HCT116 (cell line): Measurements from ENCODE around the gene SYNE1. TPM values are rescaled to one million over a fixed set of nuclear protein-coding genes. Genes with fewer than 3 reads are reported as not detected.

Experiments used
- ATAC-seq: fragments of 200-7000 bp; cut with Tn5 transposase; 2 replicates; pipeline ENCODE4 v1.9.1; 2020; ENCODE audit warnings: mild to moderate bottlenecking, moderate library complexity
- BruUV-seq: library from RNA; stranded (reverse); fragments of 400-500 nt; replicated peaks from 2 replicates; lab custom pipeline; 2021; lab: Mats Ljungman, UMichigan
- CTCF ChIA-PET: fragments of 300-600 bp; sonication (Branson Sonifier 250); formaldehyde crosslinking; loops from one replicate; lab custom pipeline; 2021; ENCODE audit warnings: antibody characterized with exemption; lab: Charles Lee
- POLR2A ChIA-PET: fragments of 300-600, 350-600 bp; sonication (Branson Sonifier 250); formaldehyde crosslinking; loops from one replicate; lab custom pipeline; 2021; ENCODE audit warnings: antibody characterized with exemption; lab: Charles Lee
- RAD21 ChIA-PET, 2 experiments: fragments of 300-600 bp; sonication (Branson Sonifier 250); formaldehyde crosslinking; loops; one replicate each; lab custom pipeline; 2023; ENCODE audit warnings: low total read pairs in 2 of 2; ENCODE audit not compliant: uncharacterized antibody in 2 of 2, unreplicated experiment in 2 of 2, low non-redundant PET in 1 of 2; lab: Charles Lee
- DNase-seq: peaks from one replicate; pipeline ENCODE4 v3.0.0-alpha.2; 2010; ENCODE audit warnings: low read depth, low spot score
- H2AFZ ChIP-seq: fragments of 200-600 bp; shearing (Covaris generic), sonication (generic); 2 replicates; pipeline ENCODE4 v1.6.1; 2017; ENCODE audit warnings: low read depth, mixed run types, mixed read lengths, antibody characterized with exemption, low read length; ENCODE audit not compliant: poor library complexity, severe bottlenecking
- H3K27ac ChIP-seq: 2 replicates; pipeline ENCODE4 v1.5.1; 2012; ENCODE audit warnings: low read depth, low read length
- H3K27me3 ChIP-seq: fragments of 200-600 bp; sonication (generic); 2 replicates; pipeline ENCODE4 v1.6.1; 2016; ENCODE audit warnings: mixed run types, low read length, mixed read lengths; ENCODE audit not compliant: insufficient read depth
- H3K36me3 ChIP-seq, 2 experiments: fragments of 200-500 bp in 1 of 2; fragments of 200-600 bp in 1 of 2; sonication (Bioruptor generic) in 1 of 2; sonication (generic) in 1 of 2; 2 replicates each; pipeline versions ENCODE4 v1.5.1 to v1.6.1; 2014 to 2016; ENCODE audit warnings: low read length in 2 of 2, inconsistent platforms in 1 of 2, mixed read lengths in 1 of 2, mixed run types in 1 of 2; ENCODE audit not compliant: insufficient read depth in 2 of 2, control insufficient read depth in 1 of 2
- H3K4me1 ChIP-seq, 2 experiments: fragments of 200-600 bp in 1 of 2; sonication (generic) in 1 of 2; 2 replicates each; pipeline versions ENCODE4 v1.5.1 to v1.6.1; 2012 to 2017; ENCODE audit warnings: low read length in 2 of 2, inconsistent platforms in 1 of 2, mild to moderate bottlenecking in 1 of 2, mixed read lengths in 1 of 2, mixed run types in 1 of 2, moderate library complexity in 1 of 2; ENCODE audit not compliant: insufficient read depth in 2 of 2, control insufficient read depth in 1 of 2
- H3K4me2 ChIP-seq: fragments of 200-600 bp; sonication (generic); 2 replicates; pipeline ENCODE4 v1.6.1; 2017; ENCODE audit warnings: mixed run types, low read length, mixed read lengths
- H3K4me3 ChIP-seq, 2 experiments: fragments of 200-600 bp in 1 of 2; sonication (generic) in 1 of 2; replicated peaks in 1 of 2; 2 replicates each; pipeline ENCODE4 v1.5.1; 2011 to 2016; ENCODE audit warnings: low read length in 2 of 2, control low read depth in 1 of 2, low read depth in 1 of 2, mild to moderate bottlenecking in 1 of 2, mixed read lengths in 1 of 2, mixed run types in 1 of 2
- H3K79me2 ChIP-seq: fragments of 200-600 bp; sonication (generic); 2 replicates; pipeline ENCODE4 v1.6.1; 2017; ENCODE audit warnings: mild to moderate bottlenecking, mixed run types, low read length, moderate library complexity, mixed read lengths; ENCODE audit not compliant: insufficient read depth
- H3K9ac ChIP-seq: fragments of 200-600 bp; sonication (generic); 2 replicates; pipeline ENCODE4 v1.6.1; 2016; ENCODE audit warnings: low read length, mixed read lengths
- H3K9me2 ChIP-seq: fragments of 200-600 bp; sonication (generic), shearing (Covaris generic); 2 replicates; pipeline ENCODE4 v1.6.1; 2017; ENCODE audit warnings: mixed run types, mild to moderate bottlenecking, moderate library complexity; ENCODE audit not compliant: insufficient read depth
- H3K9me3 ChIP-seq, 2 experiments: fragments of 200-500 bp in 1 of 2; fragments of 200-600 bp in 1 of 2; sonication (Bioruptor generic) in 1 of 2; sonication (generic) in 1 of 2; 2 replicates each; pipeline ENCODE4 v1.6.1; 2014 to 2017; ENCODE audit warnings: low read length in 2 of 2, mixed read lengths in 2 of 2, inconsistent platforms in 1 of 2, low read depth in 1 of 2, mild to moderate bottlenecking in 1 of 2, mixed run types in 1 of 2, moderate library complexity in 1 of 2; ENCODE audit not compliant: control insufficient read depth in 1 of 2, insufficient read depth in 1 of 2
- H4K20me1 ChIP-seq: fragments of 200-600 bp; sonication (generic), shearing (Covaris generic); 2 replicates; pipeline ENCODE4 v1.6.1; 2017; ENCODE audit warnings: mixed run types, mild to moderate bottlenecking, moderate library complexity; ENCODE audit not compliant: insufficient read depth
- ATF3 ChIP-seq: IDR thresholded peaks from 2 replicates; pipeline ENCODE4 v1.6.1; 2012
- CTCF ChIP-seq, 3 experiments: fragments of 200-600 bp in 1 of 3; sonication (generic) in 1 of 3; IDR thresholded peaks in 2 of 3; conservative IDR thresholded peaks in 1 of 3; 2 replicates each; pipeline ENCODE4 v1.5.1; 2012 to 2017; ENCODE audit warnings: low read depth in 2 of 3, low read length in 2 of 3, antibody characterized with exemption in 1 of 3, borderline replicate concordance in 1 of 3, control low read depth in 1 of 3, mild to moderate bottlenecking in 1 of 3, mixed read lengths in 1 of 3, mixed run types in 1 of 3, moderate library complexity in 1 of 3; ENCODE audit not compliant: insufficient read depth in 1 of 3
- EGR1 ChIP-seq: IDR thresholded peaks from 2 replicates; pipeline ENCODE4 v1.6.1; 2012; ENCODE audit warnings: low read depth
- ELF1 ChIP-seq: IDR thresholded peaks from 2 replicates; pipeline ENCODE4 v1.6.1; 2012; ENCODE audit warnings: low read depth, borderline replicate concordance
- EZH2 ChIP-seq: fragments of 200-600 bp; sonication (generic); IDR thresholded peaks from 2 replicates; pipeline ENCODE4 v1.6.1; 2017; ENCODE audit warnings: antibody characterized with exemption, mixed run types
- EZH2phosphoT487 ChIP-seq: fragments of 200-600 bp; IDR thresholded peaks from 2 replicates; pipeline ENCODE4 v1.6.1; 2018; ENCODE audit warnings: antibody characterized with exemption, borderline replicate concordance
- FOSL1 ChIP-seq: IDR thresholded peaks from 2 replicates; pipeline ENCODE4 v1.6.1; 2012; ENCODE audit warnings: low read depth
- POLR2A ChIP-seq: IDR thresholded peaks from 2 replicates; pipeline ENCODE4 v1.7.0; 2011; ENCODE audit warnings: borderline replicate concordance; ENCODE audit not compliant: insufficient read depth, insufficient read length; ENCODE audit errors: extremely low read depth
- SIN3A ChIP-seq: IDR thresholded peaks from 2 replicates; pipeline ENCODE4 v1.6.1; 2012; ENCODE audit warnings: low read depth
- SP1 ChIP-seq: IDR thresholded peaks from 2 replicates; pipeline ENCODE4 v1.6.1; 2012; ENCODE audit warnings: low read depth
- TCF7L2 ChIP-seq: IDR thresholded peaks from 2 replicates; pipeline ENCODE4 v1.7.0; 2011; ENCODE audit warnings: borderline replicate concordance, inconsistent platforms; ENCODE audit not compliant: insufficient read depth, insufficient read length; ENCODE audit errors: extremely low read depth
- YY1 ChIP-seq: IDR thresholded peaks from 2 replicates; pipeline ENCODE4 v1.6.1; 2011; ENCODE audit warnings: low read length, low read depth, moderate library complexity, mild to moderate bottlenecking; ENCODE audit not compliant: insufficient replicate concordance; ENCODE audit errors: extremely low read depth
- ZFX ChIP-seq: fragments of 450-650 bp; IDR thresholded peaks from 2 replicates; pipeline ENCODE4 v1.6.1; 2017
- intact Hi-C: fragments of 100-400 bp; cut with micrococcal nuclease; formaldehyde crosslinking; loops from 2 replicates; pipeline ENCODE4 v1.10.0; 2022
- total RNA-seq: library from RNA; stranded (reverse); gene quantifications from one replicate; pipeline ENCODE4 v1.2.1, GENCODE V29; 2021; ENCODE audit not compliant: unreplicated experiment

Gene SYNE1
- total RNA-seq, 1 experiment from 2014 or later = 5.4 TPM

GRCh38 chr6:152189736-152190135 is 447.4 kb downstream of the SYNE1 start:
- H2AFZ ChIP-seq = no peak overlapping the region
- H3K27me3 ChIP-seq = no peaks in the 10 kb centered on the region
- DNase-seq (no peak), ATAC-seq (no peak)
- no peaks in the 10 kb centered on the region for H3K4me1 ChIP-seq
- H3K4me3 ChIP-seq = no peak overlapping the region
- H3K9me2 ChIP-seq = no peaks in the 10 kb centered on the region
- H3K36me3 ChIP-seq = no peaks in the 10 kb centered on the region
- H3K4me2 ChIP-seq = no peak overlapping the region
- no peaks in the 10 kb centered on the region for H3K9me3 ChIP-seq
- H4K20me1 ChIP-seq = no peaks in the 10 kb centered on the region; the same call in 1 of the 2 replicates
- H3K9ac ChIP-seq = no peak overlapping the region
- ChIA-PET POLR2A (no interaction called here), CTCF (no interaction called here), RAD21 (no interaction called here)
- intact Hi-C loops = no loop called here
- TF ChIP-seq EGR1 = no peak
- TF ChIP-seq EZH2 = no peak
- no peak for TF ChIP-seq ELF1
- no peak for TF ChIP-seq SP1
- TF ChIP-seq SIN3A = no peak
- TF ChIP-seq EZH2phosphoT487 = no peak
- no peak for TF ChIP-seq CTCF (IDR thresholded peaks at IDR 0.05 in 2 of 3, conservative IDR thresholded peaks at IDR 0.05 in 1 of 3; ENCODE audit: borderline replicate concordance in 1 of 3, insufficient read depth in 1 of 3, low read depth in 2 of 3, low read length in 2 of 3)
- no peak for TF ChIP-seq ZFX
- TF ChIP-seq ATF3 = no peak
- no peak for TF ChIP-seq FOSL1
- TF ChIP-seq YY1 = no peak
- no peak for TF ChIP-seq POLR2A
- TF ChIP-seq TCF7L2 = no peak
- H3K79me2 ChIP-seq = no peaks in the 10 kb centered on the region
- H3K27ac ChIP-seq = no peak overlapping the region
- no TSS peak for BruUV-seq
